B cell (primary cell): ENCODE results near the gene GBP7. TPM values are rescaled to one million over a fixed set of nuclear protein-coding genes. Genes with fewer than 3 reads are reported as not detected.

Source experiments
- ATAC-seq: fragments of 200-7000 bp; cut with Tn5 transposase; one replicate; pipeline ENCODE4 v1.10.0; 2021; ENCODE audit warnings: low read depth, mild to moderate bottlenecking, moderate number of reproducible peaks, moderate library complexity
- CTCF ChIA-PET: fragments of 350-600 bp; sonication (Branson Sonifier 250); formaldehyde crosslinking; loops from one replicate; lab custom pipeline; 2021; ENCODE audit warnings: antibody characterized with exemption, inconsistent platforms; lab: Charles Lee
- POLR2A ChIA-PET: fragments of 350-600 bp; sonication (Branson Sonifier 250); formaldehyde crosslinking; loops from one replicate; lab custom pipeline; 2021; ENCODE audit warnings: antibody characterized with exemption; lab: Charles Lee
- DNase-seq: peaks from one replicate; pipeline ENCODE4 v3.0.0; 2013
- H2AFZ ChIP-seq: 2 replicates; pipeline ENCODE4 v1.6.1; 2012; ENCODE audit warnings: mild to moderate bottlenecking, low read depth, low read length; ENCODE audit not compliant: insufficient read depth, poor library complexity, severe bottlenecking
- H3K27ac ChIP-seq, 2 donors: 1 replicate in 1 of 2; 2 replicates in 1 of 2; pipeline ENCODE4 v1.5.1; 2012 to 2013; ENCODE audit warnings: low read length in 2 of 2, mild to moderate bottlenecking in 2 of 2, moderate library complexity in 1 of 2
- H3K27me3 ChIP-seq, 4 experiments: fragments of 200-600 bp in 1 of 4; sonication (generic) in 1 of 4; replicated peaks in 1 of 4; 1 replicate in 2 of 4; 2 replicates in 2 of 4; pipeline versions ENCODE4 v1.6.1 to v1.7.0; 2013 to 2016; ENCODE audit warnings: low read length in 3 of 4, mild to moderate bottlenecking in 2 of 4, mixed read lengths in 1 of 4, moderate library complexity in 1 of 4; ENCODE audit not compliant: insufficient read depth in 4 of 4, control insufficient read depth in 3 of 4; ENCODE audit errors: control extremely low read depth in 1 of 4
- H3K36me3 ChIP-seq, 2 experiments: replicated peaks in 1 of 2; 1 replicate in 1 of 2; 2 replicates in 1 of 2; pipeline versions ENCODE4 v1.6.1 to v1.7.1; 2013; ENCODE audit warnings: low read length in 1 of 2; ENCODE audit not compliant: insufficient read depth in 2 of 2, control insufficient read depth in 1 of 2; ENCODE audit errors: control extremely low read depth in 1 of 2, extremely low read depth in 1 of 2
- H3K4me1 ChIP-seq, 2 donors: fragments of 200-600 bp in 1 of 2; sonication (generic) in 1 of 2; 1 replicate in 1 of 2; 2 replicates in 1 of 2; pipeline versions ENCODE4 v1.5.1 to v1.6.1; 2013 to 2017; ENCODE audit warnings: low read length in 2 of 2; ENCODE audit not compliant: control insufficient read depth in 2 of 2, insufficient read depth in 2 of 2
- H3K4me2 ChIP-seq: replicated peaks from 2 replicates; pipeline ENCODE3; 2012; ENCODE audit warnings: mild to moderate bottlenecking, low read depth, low read length; ENCODE audit not compliant: poor library complexity, severe bottlenecking
- H3K4me3 ChIP-seq, 5 experiments: fragments of 200-600 bp in 1 of 5; sonication (generic) in 1 of 5; 1 replicate in 3 of 5; 2 replicates in 2 of 5; pipeline versions ENCODE4 v1.5.1 to v1.7.0; 2011 to 2016; ENCODE audit warnings: low read length in 4 of 5, mild to moderate bottlenecking in 4 of 5, low read depth in 2 of 5, control low read depth in 1 of 5, moderate library complexity in 1 of 5; ENCODE audit not compliant: insufficient read depth in 1 of 5; ENCODE audit errors: control extremely low read depth in 1 of 5, extremely low read depth in 1 of 5
- H3K79me2 ChIP-seq: fragments of 200-600 bp; sonication (generic); one replicate; pipeline ENCODE4 v1.6.0; 2016; ENCODE audit warnings: low read length; ENCODE audit not compliant: control insufficient read depth, insufficient read depth
- H3K9ac ChIP-seq: fragments of 200-600 bp; sonication (generic); 2 replicates; pipeline ENCODE4 v1.6.1; 2017; ENCODE audit warnings: mild to moderate bottlenecking, low read length, moderate library complexity
- H3K9me3 ChIP-seq, 3 donors: one replicate each; pipeline versions ENCODE4 v1.6.1 to v1.7.1; 2013; ENCODE audit warnings: low read length in 2 of 3; ENCODE audit not compliant: control insufficient read depth in 2 of 3, insufficient read depth in 1 of 3; ENCODE audit errors: control extremely low read depth in 1 of 3
- H4K20me1 ChIP-seq: 2 replicates; pipeline ENCODE4 v1.6.0; 2012; ENCODE audit warnings: mild to moderate bottlenecking, low read length; ENCODE audit not compliant: insufficient read depth, control insufficient read depth, poor library complexity, severe bottlenecking
- H3K27ac Mint-ChIP-seq: one replicate; pipeline ENCODE4 v1.8.0; 2021; ENCODE audit warnings: mixed read lengths
- H3K27me3 Mint-ChIP-seq: one replicate; pipeline ENCODE4 v1.8.0; 2021; ENCODE audit warnings: mixed read lengths
- H3K4me1 Mint-ChIP-seq: one replicate; pipeline ENCODE4 v1.8.0; 2021; ENCODE audit warnings: mixed read lengths
- H3K4me3 Mint-ChIP-seq: one replicate; pipeline ENCODE4 v1.8.0; 2021; ENCODE audit warnings: mixed read lengths
- H3K9me3 Mint-ChIP-seq: one replicate; pipeline ENCODE4 v1.8.0; 2022; ENCODE audit warnings: mixed read lengths; ENCODE audit not compliant: insufficient read depth
- EZH2 ChIP-seq: IDR thresholded peaks from 2 replicates; pipeline ENCODE4 v1.6.1; 2012; ENCODE audit warnings: borderline replicate concordance, low read depth, mild to moderate bottlenecking, moderate library complexity, low read length; ENCODE audit not compliant: insufficient read depth, poor library complexity, severe bottlenecking
- WGBS: methylation state at CpG from one replicate; pipeline ENCODE4 v1.1.5; 2013; ENCODE audit warnings: missing lambda C conversion rate; ENCODE audit not compliant: insufficient coverage; 5-methylcytosine and 5-hydroxymethylcytosine counted together
- intact Hi-C: fragments of 100-400 bp; cut with micrococcal nuclease; formaldehyde crosslinking; loops from one replicate; pipeline ENCODE4 v1.10.0; 2022
- polyA plus RNA-seq: library from polyadenylated mRNA; depleted of rRNA; stranded (reverse); fragments of >200 nt; gene quantifications from 2 replicates; pipeline ENCODE4 v1.2.3, GENCODE V29; 2012
- total RNA-seq, 2 donors: library from RNA; stranded (reverse); fragments of 120-200 nt in 1 of 2; gene quantifications; 1 replicate in 1 of 2; 2 replicates in 1 of 2; pipeline versions ENCODE4 v1.2.3 to v1.2.4, GENCODE V29; 2013 to 2022
- TF ChIP-seq, protein P1 (sequence below): fragments of 200-600 bp; IDR thresholded peaks from one replicate; pipeline ENCODE4 v1.8.0; 2022; ENCODE audit warnings: antibody characterized with exemption, mild to moderate bottlenecking

GBP7 gene
- total and polyA plus RNA-seq, 2 donors (not counting 1 experiment from before 2014, with no cell fraction given): not detected

DNA sequence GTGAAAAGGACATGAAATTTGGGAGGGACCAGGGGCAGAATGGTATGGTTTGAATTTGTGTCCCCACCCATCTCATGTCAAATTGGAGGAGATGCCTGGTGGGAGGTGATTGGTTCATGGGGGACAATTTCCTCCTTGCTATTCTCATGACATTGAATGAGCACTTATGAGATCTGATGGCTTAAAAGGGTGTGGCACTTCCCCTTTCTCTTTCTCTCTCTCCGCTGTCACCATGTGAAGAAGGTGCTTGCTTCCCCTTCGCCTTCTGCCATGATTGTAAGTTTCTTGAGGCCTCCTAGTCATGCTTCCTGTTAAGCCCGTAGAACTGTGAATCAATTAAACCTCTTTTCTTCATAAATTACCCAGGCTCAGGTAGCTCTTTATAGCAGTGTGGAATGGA lies 30.6 kb upstream of the GBP7 start:
- no peak overlapping the region for H3K4me2 ChIP-seq
- H3K27me3 ChIP-seq: no peaks in the 10 kb centered on the region
- ATAC-seq (peak; percentile 33), DNase-seq (peak; percentile 30)
- H3K4me1 ChIP-seq: peaks cover 2 to 6% of the 10 kb centered on the region in 2 donors
- no peaks in the 10 kb centered on the region for H4K20me1 ChIP-seq
- H3K9me3 ChIP-seq: peaks cover 6 to 25% (median 11%) of the 10 kb centered on the region in 3 donors
- H3K9me3 Mint-ChIP-seq: peaks cover 17% of the 10 kb centered on the region
- ChIA-PET CTCF (no interaction called here), POLR2A (no interaction called here)
- no peaks in the 10 kb centered on the region for H3K36me3 ChIP-seq
- peak overlapping the region; percentile 69 for H3K27ac Mint-ChIP-seq
- H3K9ac ChIP-seq: no peak overlapping the region
- no peak overlapping the region for H2AFZ ChIP-seq
- no peaks in the 10 kb centered on the region for H3K27me3 Mint-ChIP-seq
- no peak overlapping the region for H3K27ac ChIP-seq
- no peak overlapping the region for H3K4me3 Mint-ChIP-seq
- no CpG with 5 or more reads among the region's 3 CpGs for WGBS
- H3K4me3 ChIP-seq: no peak overlapping the region
- intact Hi-C loops: no loop called here
- H3K4me1 Mint-ChIP-seq: peaks cover 9% of the 10 kb centered on the region
- no peaks in the 10 kb centered on the region for H3K79me2 ChIP-seq
- TF ChIP-seq, protein P1, sequence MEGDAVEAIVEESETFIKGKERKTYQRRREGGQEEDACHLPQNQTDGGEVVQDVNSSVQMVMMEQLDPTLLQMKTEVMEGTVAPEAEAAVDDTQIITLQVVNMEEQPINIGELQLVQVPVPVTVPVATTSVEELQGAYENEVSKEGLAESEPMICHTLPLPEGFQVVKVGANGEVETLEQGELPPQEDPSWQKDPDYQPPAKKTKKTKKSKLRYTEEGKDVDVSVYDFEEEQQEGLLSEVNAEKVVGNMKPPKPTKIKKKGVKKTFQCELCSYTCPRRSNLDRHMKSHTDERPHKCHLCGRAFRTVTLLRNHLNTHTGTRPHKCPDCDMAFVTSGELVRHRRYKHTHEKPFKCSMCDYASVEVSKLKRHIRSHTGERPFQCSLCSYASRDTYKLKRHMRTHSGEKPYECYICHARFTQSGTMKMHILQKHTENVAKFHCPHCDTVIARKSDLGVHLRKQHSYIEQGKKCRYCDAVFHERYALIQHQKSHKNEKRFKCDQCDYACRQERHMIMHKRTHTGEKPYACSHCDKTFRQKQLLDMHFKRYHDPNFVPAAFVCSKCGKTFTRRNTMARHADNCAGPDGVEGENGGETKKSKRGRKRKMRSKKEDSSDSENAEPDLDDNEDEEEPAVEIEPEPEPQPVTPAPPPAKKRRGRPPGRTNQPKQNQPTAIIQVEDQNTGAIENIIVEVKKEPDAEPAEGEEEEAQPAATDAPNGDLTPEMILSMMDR: no peak
- no peak for TF ChIP-seq EZH2

DNA sequence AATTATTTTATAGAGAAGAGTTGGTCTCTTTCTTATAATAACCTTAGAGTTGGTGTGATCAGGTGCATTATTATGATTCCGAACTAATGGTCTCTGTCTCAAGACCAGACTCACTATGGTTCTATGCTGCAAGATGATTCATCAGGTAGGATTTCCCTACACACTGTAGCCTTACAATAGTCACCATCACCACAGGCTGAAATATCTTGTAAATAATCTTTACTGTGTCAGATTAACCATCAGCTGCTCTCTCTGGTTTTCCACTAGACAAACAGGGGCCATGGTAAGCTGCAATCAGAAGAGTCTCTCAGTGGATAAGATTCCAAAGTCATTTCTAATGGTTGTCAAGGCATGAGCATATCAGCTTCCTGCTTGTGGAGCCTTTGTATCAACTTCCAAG lies 27.4 kb upstream of the GBP7 start:
- Mint-ChIP-seq H3K9me3 (peaks cover 13% of the 10 kb centered on the region), H3K27ac (no peak overlapping the region), H3K4me1 (peaks cover 25% of the 10 kb centered on the region), H3K4me3 (no peak overlapping the region), H3K27me3 (no peaks in the 10 kb centered on the region)
- CTCF ChIA-PET: interaction anchor here (0.8 to 1.3 kb wide), 2 partner anchors 117 to 219 kb away, joined by 3 to 4 read pairs; no protein-coding TSS in a partner anchor
- H4K20me1 ChIP-seq: no peaks in the 10 kb centered on the region
- POLR2A ChIA-PET: no interaction called here
- no peaks in the 10 kb centered on the region for H3K36me3 ChIP-seq
- TF ChIP-seq EZH2: no peak
- TF ChIP-seq, protein P1: no peak
- no peak overlapping the region for H3K4me3 ChIP-seq
- H2AFZ ChIP-seq: no peak overlapping the region
- no CpG with 5 or more reads among the region's 1 CpG for WGBS
- H3K79me2 ChIP-seq: peaks cover 11% of the 10 kb centered on the region
- no peak overlapping the region for H3K27ac ChIP-seq
- DNase-seq: no peak
- no peak overlapping the region for H3K9ac ChIP-seq
- no peak overlapping the region for H3K4me2 ChIP-seq
- intact Hi-C loops: no loop called here
- peaks cover 20 to 22% of the 10 kb centered on the region in 2 donors for H3K4me1 ChIP-seq
- no peak for ATAC-seq
- H3K9me3 ChIP-seq: peaks cover 5 to 22% (median 10%) of the 10 kb centered on the region in 3 donors
- H3K27me3 ChIP-seq: no peaks in the 10 kb centered on the region
